SK-N-MC (cell line): ENCODE data around the gene CASZ1.

ENCODE experiments used
- FOXP2 ChIP-seq: optimal IDR thresholded peaks from 2 replicates; pipeline ENCODE3; 2011; ENCODE audit warnings: mild to moderate bottlenecking, moderate library complexity; ENCODE audit not compliant: insufficient read depth; ENCODE audit errors: extremely low read length, control extremely low read depth
- POLR2AphosphoS5 ChIP-seq: IDR thresholded peaks from 2 replicates; pipeline ENCODE4 v1.6.1; 2012; ENCODE audit warnings: mild to moderate bottlenecking, low read depth, low read length, borderline replicate concordance

DNA sequence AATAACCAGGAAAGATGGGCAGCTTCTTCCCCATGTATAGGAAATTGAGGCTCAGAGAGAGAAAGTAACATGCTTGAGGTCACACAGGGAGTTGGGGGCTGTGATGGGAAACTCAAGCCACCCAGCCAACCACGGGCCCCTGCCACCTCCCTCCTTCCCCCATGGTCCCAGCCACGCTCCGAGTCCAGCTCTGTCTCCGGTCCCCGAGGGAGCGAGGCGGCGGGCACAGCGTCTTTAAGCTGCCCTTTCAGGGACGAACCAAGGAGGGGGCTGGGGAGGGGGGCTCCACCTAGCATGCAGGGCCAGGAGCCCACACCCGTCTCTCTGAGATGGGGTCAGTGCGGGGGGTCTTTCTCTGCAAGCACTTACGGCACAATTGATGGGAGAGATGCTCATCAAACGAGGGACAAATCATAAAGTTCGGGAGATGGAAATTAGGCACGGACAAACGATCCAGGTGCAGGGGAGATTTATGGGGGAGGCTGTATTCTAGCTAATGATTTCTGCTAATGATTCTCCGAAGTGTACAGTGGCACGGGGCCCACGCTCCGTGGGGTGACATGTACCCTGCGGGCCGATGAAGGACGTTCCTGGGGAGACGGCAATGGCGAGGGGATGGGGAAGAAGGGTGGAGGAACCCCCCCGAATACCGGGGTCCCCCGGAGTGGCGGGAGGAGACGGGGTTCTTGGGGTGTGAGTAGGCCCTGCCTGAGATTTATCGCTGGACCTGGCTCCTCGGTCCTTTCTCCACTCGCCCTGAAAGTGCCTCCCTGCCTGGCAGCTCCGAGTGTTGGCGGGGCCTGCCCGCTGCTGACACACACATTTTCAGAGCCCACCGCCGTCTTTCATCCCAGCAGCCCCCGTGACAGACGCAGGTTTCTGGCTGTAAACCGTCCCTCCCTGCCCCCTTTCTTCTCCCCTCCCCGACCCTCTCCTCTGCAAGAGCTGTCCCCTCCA lies 31.2 kb upstream of the CASZ1 start:
- TF ChIP-seq FOXP2 (no peak), POLR2AphosphoS5 (no peak)
